IPS DF 6.9 (cell line): ENCODE results near the gene GSTA2.
"Not testable (repeated sequence)": the region's sequence is repeated elsewhere in the genome, so short reads cannot be mapped to it uniquely, and the experiment has no call there.

Experiments used
- DNase-seq: peaks from one replicate; pipeline ENCODE4 v3.0.0-alpha.2; 2013; ENCODE audit warnings: low read depth, low spot score
- H3K27ac ChIP-seq: one replicate; pipeline ENCODE4 v1.5.1; 2013; ENCODE audit warnings: low read length, control low read depth
- H3K27me3 ChIP-seq: 2 replicates; pipeline ENCODE4 v1.6.1; 2013; ENCODE audit warnings: mild to moderate bottlenecking, low read length; ENCODE audit not compliant: control insufficient read depth, insufficient read depth
- H3K36me3 ChIP-seq: 2 replicates; pipeline ENCODE4 v1.6.1; 2013; ENCODE audit warnings: low read length; ENCODE audit not compliant: control insufficient read depth, insufficient read depth
- H3K4me1 ChIP-seq: 2 replicates; pipeline ENCODE4 v1.6.1; 2013; ENCODE audit warnings: low read length; ENCODE audit not compliant: control insufficient read depth, insufficient read depth
- H3K4me3 ChIP-seq: 2 replicates; pipeline ENCODE4 v1.5.1; 2013; ENCODE audit warnings: mild to moderate bottlenecking, low read length
- H3K9me3 ChIP-seq: 2 replicates; pipeline ENCODE4 v1.6.1; 2013; ENCODE audit warnings: low read length, inconsistent platforms; ENCODE audit not compliant: control insufficient read depth, insufficient read depth
- WGBS: extraction: QIAGEN DNeasy Blood & Tissue Kit; methylation state at CpG from one replicate; pipeline ENCODE4 v1.1.7; 2013; ENCODE audit warnings: mixed read lengths, missing lambda C conversion rate; ENCODE audit not compliant: insufficient read length, insufficient coverage; 5-methylcytosine and 5-hydroxymethylcytosine counted together

The GSTA2 gene

GRCh38 chr6:52760105-52760765 lies 3.0 kb downstream of the GSTA2 start:
- no CpG with 5 or more reads among the region's 6 CpGs for WGBS
- Histone ChIP-seq H3K36me3 (no peaks in the 10 kb centered on the region), H3K27me3 (no peaks in the 10 kb centered on the region), H3K27ac (no peak overlapping the region), H3K4me3 (no peak overlapping the region), H3K4me1 (no peaks in the 10 kb centered on the region), H3K9me3 (no peaks in the 10 kb centered on the region)
- DNase-seq, result no peak

- Histone ChIP-seq H3K4me1 (no peaks in the 10 kb centered on the region), H3K36me3 (no peaks in the 10 kb centered on the region), H3K9me3 (no peaks in the 10 kb centered on the region), H3K4me3 (no peak overlapping the region), H3K27ac (no peak overlapping the region), H3K27me3 (no peaks in the 10 kb centered on the region)
- WGBS, result no CpG with 5 or more reads among the region's 1 CpG
- DNase-seq, result no peak
Observed at GRCh38 chr6:52759085-52759484, 4.2 kb downstream of the GSTA2 start.

- not testable (repeated sequence) for H3K4me3 ChIP-seq, DNase-seq, H3K36me3 ChIP-seq, H3K9me3 ChIP-seq, H3K4me1 ChIP-seq, H3K27me3 ChIP-seq, H3K27ac ChIP-seq
- no CpG with 5 or more reads among the region's 7 CpGs for WGBS
Observed at GRCh38 chr6:52757651-52758338, 5.5 kb downstream of the GSTA2 start.

GRCh38 chr6:52754443-52754842 lies 8.8 kb downstream of the GSTA2 start:
- Histone ChIP-seq H3K36me3 (no peaks in the 10 kb centered on the region), H3K27me3 (no peaks in the 10 kb centered on the region), H3K4me1 (no peaks in the 10 kb centered on the region), H3K27ac (no peak overlapping the region), H3K9me3 (no peaks in the 10 kb centered on the region), H3K4me3 (no peak overlapping the region)
- DNase-seq, result no peak
- WGBS, result no CpG with 5 or more reads among the region's 3 CpGs

DNA sequence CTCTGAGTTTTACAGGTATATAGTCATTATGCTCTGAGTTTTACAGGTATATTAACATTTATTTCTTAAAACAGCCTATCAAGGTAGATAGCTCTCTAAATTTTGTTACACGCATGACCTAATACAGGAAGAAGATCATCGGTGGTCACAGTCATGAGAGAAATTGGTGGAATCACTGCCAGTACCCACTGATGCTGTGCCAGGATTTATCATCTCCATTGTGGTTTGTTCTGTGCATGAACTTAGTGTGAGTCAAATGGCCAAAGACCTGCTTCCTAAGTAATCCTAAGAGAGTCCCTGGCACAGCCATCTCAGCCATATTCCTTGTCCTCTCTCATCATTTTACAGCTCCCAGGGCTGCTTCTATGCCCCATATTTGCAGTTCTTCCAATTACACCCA lies 10.1 kb downstream of the GSTA2 start:
- H3K9me3 ChIP-seq, H3K36me3 ChIP-seq, H3K27me3 ChIP-seq, DNase-seq, H3K27ac ChIP-seq, H3K4me3 ChIP-seq, H3K4me1 ChIP-seq: not testable (repeated sequence)
- WGBS, result no CpG with 5 or more reads among the region's 2 CpGs

GRCh38 chr6:52752310-52752709 lies 11.0 kb downstream of the GSTA2 start:
- H3K27ac ChIP-seq, result no peak overlapping the region

GRCh38 chr6:52749556-52750152 lies 13.6 kb downstream of the GSTA2 start:
- Histone ChIP-seq H3K9me3 (no peaks in the 10 kb centered on the region), H3K27ac (no peak overlapping the region), H3K36me3 (no peaks in the 10 kb centered on the region), H3K27me3 (no peaks in the 10 kb centered on the region), H3K4me3 (no peak overlapping the region), H3K4me1 (no peaks in the 10 kb centered on the region)
- no peak for DNase-seq
- no CpG with 5 or more reads among the region's 2 CpGs for WGBS

More at GRCh38 chr6:52752310-52752709, 11.0 kb downstream of the GSTA2 start:
- Histone ChIP-seq H3K4me3 (no peak overlapping the region), H3K4me1 (no peaks in the 10 kb centered on the region), H3K36me3 (no peaks in the 10 kb centered on the region), H3K9me3 (no peaks in the 10 kb centered on the region), H3K27me3 (no peaks in the 10 kb centered on the region)
- no peak for DNase-seq

DNA sequence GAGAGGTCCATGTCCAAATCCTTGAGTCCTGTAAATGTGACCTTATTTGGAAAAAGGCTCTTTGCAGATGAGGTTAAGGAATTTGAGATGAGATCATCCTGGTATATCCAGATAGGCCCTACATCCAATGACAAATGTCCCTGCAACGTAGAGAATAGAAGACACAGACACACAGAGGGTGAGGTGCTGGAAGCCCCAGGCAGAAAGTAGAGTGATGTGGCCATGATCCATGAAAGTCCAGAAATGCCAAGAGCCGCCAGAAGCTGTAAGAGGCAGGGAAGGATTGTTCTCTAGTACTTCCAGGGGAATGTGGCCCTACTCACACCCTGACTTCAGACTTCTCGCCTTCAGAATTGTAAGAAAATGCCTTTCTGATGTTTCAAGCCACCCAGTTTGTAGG lies 16.0 kb downstream of the GSTA2 start:
- DNase-seq, H3K36me3 ChIP-seq, H3K9me3 ChIP-seq, H3K4me1 ChIP-seq, H3K27me3 ChIP-seq, H3K27ac ChIP-seq, H3K4me3 ChIP-seq: not testable (repeated sequence)
- no CpG with 5 or more reads among the region's 3 CpGs for WGBS

- no peak overlapping the region for H3K27ac ChIP-seq
- no peaks in the 10 kb centered on the region for H3K4me1 ChIP-seq
- no peak overlapping the region for H3K4me3 ChIP-seq
- no peaks in the 10 kb centered on the region for H3K27me3 ChIP-seq
- no CpG with 5 or more reads among the region's 4 CpGs for WGBS
- H3K36me3 ChIP-seq, result no peaks in the 10 kb centered on the region
- no peak for DNase-seq
- H3K9me3 ChIP-seq, result no peaks in the 10 kb centered on the region
Observed at GRCh38 chr6:52746213-52746612, 17.1 kb downstream of the GSTA2 start.

DNA sequence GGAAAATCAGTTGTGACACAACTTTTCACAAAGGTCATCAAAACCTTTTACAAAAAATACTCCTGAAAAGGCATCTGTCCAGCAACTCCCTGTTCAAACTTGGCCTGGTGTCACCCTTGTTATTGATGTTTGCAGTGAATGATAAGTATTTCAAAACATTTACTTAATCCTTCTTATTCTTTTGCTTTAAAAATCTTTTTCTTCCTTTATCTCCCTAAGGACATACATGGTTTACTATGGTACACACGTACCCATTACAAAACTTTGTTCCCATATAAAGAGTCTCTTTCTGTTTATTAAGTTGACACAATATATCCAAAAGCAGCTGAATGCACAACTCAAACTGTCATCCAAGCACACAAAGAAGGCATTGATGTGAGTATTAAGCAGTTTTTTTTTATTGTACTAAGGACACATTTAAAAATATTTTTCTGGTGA lies 17.5 kb downstream of the GSTA2 start:
- Histone ChIP-seq H3K4me3 (no peak overlapping the region), H3K4me1 (no peaks in the 10 kb centered on the region), H3K36me3 (no peaks in the 10 kb centered on the region), H3K9me3 (no peaks in the 10 kb centered on the region), H3K27ac (no peak overlapping the region), H3K27me3 (no peaks in the 10 kb centered on the region)
- no CpG with 5 or more reads among the region's 1 CpG for WGBS
- no peak for DNase-seq
